ENCODE measurements around the gene TTC12. TPM values are rescaled to one million over a fixed set of nuclear protein-coding genes. Genes with fewer than 3 reads are reported as not detected.

The TTC12 gene
- total RNA-seq, result 10 to 100 TPM; 10.8 to 23.5 (median 17.2) TPM

GRCh38 chr11:113314389-113315301, at the start of gene TTC12:
TSS of gene TTC12 (plus strand) at chr11:113314583. CDS start at chr11:113316258, 1,675 bp downstream.
- Histone ChIP-seq H3K4me1 (peaks cover 3 to 28% (median 7%) of the 10 kb centered on the region in 3 donors), H3K9me3 (no peaks in the 10 kb centered on the region), H3K27me3 (no peaks in the 10 kb centered on the region), H3K27ac (peak within 1 kb of the TSS; percentile 65 to 93 (median 88)), H3K4me3 (peak within 1 kb of the TSS; percentile 70 to 83), H3K36me3 (peaks cover 0 to 29% of the 10 kb centered on the region in 2 donors)
- peak; percentile 99 for ATAC-seq
- 12 to 30% methylated on average over 5 to 6 of the region's 64 CpGs for WGBS, 2 donors (ENCODE audit: low coverage in 1 of 2)
- TF ChIP-seq EP300 (IDR thresholded peaks at IDR 0.05) (no peak), POLR2AphosphoS5 (IDR thresholded peaks at IDR 0.05) (peak; percentile 44), CTCF (IDR thresholded peaks at IDR 0.05) (peak in 1 of 4 experiments; percentile 11), POLR2A (IDR thresholded peaks at IDR 0.05) (peak; percentile 26 to 30)

GRCh38 chr11:113265362-113265761, 49.0 kb upstream of the TTC12 start:
- no peak overlapping the region for H3K4me3 ChIP-seq
- 67% methylated on average over 1 of the region's 2 CpGs; no CpG with 5 or more reads in 1 of the 2 donors for WGBS, 2 donors (ENCODE audit: low coverage in 1 of 2)
- no peak for ATAC-seq
- H3K36me3 ChIP-seq, result peaks cover 0 to 57% of the 10 kb centered on the region in 2 donors
- no peak overlapping the region for H3K27ac ChIP-seq
- TF ChIP-seq EP300 (IDR thresholded peaks at IDR 0.05) (no peak), POLR2A (IDR thresholded peaks at IDR 0.05) (no peak), CTCF (IDR thresholded peaks at IDR 0.05) (no peak), POLR2AphosphoS5 (IDR thresholded peaks at IDR 0.05) (no peak)
- H3K9me3 ChIP-seq, result no peaks in the 10 kb centered on the region
- no peaks in the 10 kb centered on the region for H3K27me3 ChIP-seq
- H3K4me1 ChIP-seq, result no peaks in the 10 kb centered on the region

- no peak overlapping the region for H3K27ac ChIP-seq
- no peak for TF ChIP-seq POLR2A (IDR thresholded peaks at IDR 0.05)
- H3K27me3 ChIP-seq, result no peaks in the 10 kb centered on the region
- peaks cover 0 to 48% of the 10 kb centered on the region in 2 donors for H3K36me3 ChIP-seq
- no peak overlapping the region for H3K4me3 ChIP-seq
- no peaks in the 10 kb centered on the region for H3K9me3 ChIP-seq
- no peak for ATAC-seq
- no peaks in the 10 kb centered on the region for H3K4me1 ChIP-seq
- 96 to 100% methylated on average over 4 to 5 of the region's 7 CpGs for WGBS, 2 donors (ENCODE audit: low coverage in 1 of 2)
Observed at GRCh38 chr11:113267493-113267892, 46.9 kb upstream of the TTC12 start.

- no peaks in the 10 kb centered on the region for H3K4me1 ChIP-seq
- peaks cover 0 to 50% of the 10 kb centered on the region in 2 donors for H3K36me3 ChIP-seq
- no peak for ATAC-seq
- no peak overlapping the region for H3K27ac ChIP-seq
- no peaks in the 10 kb centered on the region for H3K27me3 ChIP-seq
- TF ChIP-seq POLR2AphosphoS5 (IDR thresholded peaks at IDR 0.05) (no peak), EP300 (IDR thresholded peaks at IDR 0.05) (no peak), POLR2A (IDR thresholded peaks at IDR 0.05) (no peak), CTCF (IDR thresholded peaks at IDR 0.05) (no peak)
- 80% methylated on average over 1 of the region's 2 CpGs; no CpG with 5 or more reads in 1 of the 2 donors for WGBS, 2 donors (ENCODE audit: low coverage in 1 of 2)
- no peak overlapping the region for H3K4me3 ChIP-seq
- H3K9me3 ChIP-seq, result no peaks in the 10 kb centered on the region
Observed at GRCh38 chr11:113269096-113269495, 45.3 kb upstream of the TTC12 start.

GRCh38 chr11:113269636-113270035, 44.7 kb upstream of the TTC12 start:
- WGBS, 2 donors (ENCODE audit: low coverage in 1 of 2), result 93 to 100% methylated on average over 2 to 5 of the region's 5 CpGs
- H3K4me1 ChIP-seq, result no peaks in the 10 kb centered on the region
- TF ChIP-seq POLR2AphosphoS5 (IDR thresholded peaks at IDR 0.05), result no peak
- no peak for TF ChIP-seq CTCF (IDR thresholded peaks at IDR 0.05)
- no peak for TF ChIP-seq POLR2A (IDR thresholded peaks at IDR 0.05)
- TF ChIP-seq EP300 (IDR thresholded peaks at IDR 0.05), result no peak
- no peak overlapping the region for H3K4me3 ChIP-seq
- H3K27ac ChIP-seq, result no peak overlapping the region
- H3K9me3 ChIP-seq, result no peaks in the 10 kb centered on the region
- no peaks in the 10 kb centered on the region for H3K27me3 ChIP-seq
- peaks cover 0 to 47% of the 10 kb centered on the region in 2 donors for H3K36me3 ChIP-seq
- ATAC-seq, result no peak
